ENCODE results near the gene UBXN4.
A peak's percentile ranks its signal among the peaks of the same experiment; 100 is the strongest.

The UBXN4 gene

GRCh38 chr2:135815269-135815668 lies 73.6 kb downstream of the UBXN4 start:
- DNase-seq, result no peak

DNA sequence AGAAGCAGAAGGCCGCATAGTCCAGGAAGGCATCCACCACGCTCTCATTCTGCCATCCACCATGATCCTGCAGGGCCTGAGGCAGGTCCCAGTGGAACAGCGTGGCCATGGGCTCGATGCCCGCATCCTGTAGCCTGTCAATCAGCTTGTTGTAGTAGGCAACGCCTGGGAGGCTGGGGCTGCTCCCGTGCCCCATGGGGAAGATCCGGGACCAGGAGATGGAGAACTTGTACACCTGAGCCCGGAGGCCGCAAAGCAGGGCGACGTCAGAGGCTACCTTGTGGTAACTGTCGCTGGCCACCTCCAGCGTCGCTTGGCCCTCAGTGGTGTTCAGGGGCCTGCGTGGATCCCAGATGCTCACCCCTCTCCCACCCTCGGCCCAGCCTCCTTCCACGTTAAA lies 75.8 kb downstream of the UBXN4 start:
- DNase-seq, result no peak

GRCh38 chr2:135817951-135818350 lies 76.3 kb downstream of the UBXN4 start:
- peak; percentile 32 for DNase-seq

- DNase-seq, result peak; percentile 44
Observed at GRCh38 chr2:135818937-135819610, 77.4 kb downstream of the UBXN4 start.

DNA sequence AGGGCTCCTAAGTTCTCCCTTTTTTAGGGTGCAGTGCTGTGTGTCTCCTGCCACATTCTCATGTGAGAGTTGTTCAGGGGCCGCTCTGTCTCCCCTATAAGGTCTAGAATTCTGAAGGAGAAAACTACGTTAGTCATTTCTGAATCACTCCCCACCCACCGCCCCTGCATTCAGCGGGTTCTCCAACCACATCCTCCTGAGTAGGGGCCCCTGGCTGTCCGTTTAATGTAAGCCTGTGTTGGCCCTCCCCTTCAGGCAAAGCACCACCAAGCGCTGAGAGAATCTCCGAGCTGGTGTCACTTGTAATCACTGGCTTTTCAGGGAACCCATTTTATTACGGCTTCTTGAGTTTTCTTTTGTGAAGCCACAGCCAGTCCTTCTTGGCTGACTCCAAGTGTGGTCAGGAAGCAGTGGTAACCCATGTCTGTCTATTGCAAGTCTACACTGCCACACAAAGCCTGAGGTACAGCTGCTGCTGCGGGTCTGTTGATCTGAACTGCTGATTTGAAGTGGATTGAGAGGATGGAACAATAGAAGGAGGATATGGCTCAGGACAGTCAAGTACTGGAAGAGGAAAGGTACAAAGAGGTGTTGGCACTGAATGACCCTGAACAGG lies 78.5 kb downstream of the UBXN4 start:
- peak; percentile 71 for DNase-seq

DNA sequence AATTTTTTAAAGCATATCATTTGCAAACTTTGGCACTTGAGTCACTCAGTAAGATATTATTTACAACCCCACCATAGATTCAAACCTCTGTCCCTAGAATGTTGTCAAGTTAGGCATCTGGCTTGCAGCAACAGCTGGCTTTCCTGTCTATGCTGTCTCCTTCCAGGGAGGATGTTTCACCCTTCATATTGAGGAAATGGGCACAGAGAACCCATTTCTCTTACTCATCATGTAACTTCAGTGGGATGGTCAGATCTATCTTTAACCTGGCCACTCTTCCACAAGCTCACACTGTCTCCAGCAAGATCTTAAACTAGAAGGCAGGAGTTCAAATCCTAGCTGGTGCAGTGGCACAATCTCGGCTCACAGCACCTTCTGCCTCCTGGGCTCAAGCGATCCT lies 79.5 kb downstream of the UBXN4 start:
- DNase-seq, result no peak

GRCh38 chr2:135822855-135823254 lies 81.2 kb downstream of the UBXN4 start:
- no peak for DNase-seq

DNA sequence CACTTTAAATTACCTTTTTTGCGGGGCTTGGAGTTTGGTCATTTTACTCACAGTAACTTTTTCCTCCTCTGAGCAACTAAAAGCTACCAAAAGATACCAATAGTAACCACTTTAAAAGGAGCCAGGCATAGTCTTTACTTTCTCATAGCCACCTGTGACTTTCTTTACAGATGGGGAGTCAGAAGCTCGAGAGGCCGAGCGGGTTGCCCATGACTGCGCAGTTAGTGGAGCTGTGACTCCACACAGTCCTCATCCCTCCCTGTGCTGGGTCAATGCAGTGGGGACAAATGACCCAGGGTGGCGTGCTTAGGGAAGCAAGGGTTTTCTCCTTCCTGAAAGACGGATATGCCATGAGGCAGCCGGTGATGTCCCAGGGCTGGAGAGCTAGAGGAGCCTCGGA lies 83.5 kb downstream of the UBXN4 start:
- no peak for DNase-seq

DNA sequence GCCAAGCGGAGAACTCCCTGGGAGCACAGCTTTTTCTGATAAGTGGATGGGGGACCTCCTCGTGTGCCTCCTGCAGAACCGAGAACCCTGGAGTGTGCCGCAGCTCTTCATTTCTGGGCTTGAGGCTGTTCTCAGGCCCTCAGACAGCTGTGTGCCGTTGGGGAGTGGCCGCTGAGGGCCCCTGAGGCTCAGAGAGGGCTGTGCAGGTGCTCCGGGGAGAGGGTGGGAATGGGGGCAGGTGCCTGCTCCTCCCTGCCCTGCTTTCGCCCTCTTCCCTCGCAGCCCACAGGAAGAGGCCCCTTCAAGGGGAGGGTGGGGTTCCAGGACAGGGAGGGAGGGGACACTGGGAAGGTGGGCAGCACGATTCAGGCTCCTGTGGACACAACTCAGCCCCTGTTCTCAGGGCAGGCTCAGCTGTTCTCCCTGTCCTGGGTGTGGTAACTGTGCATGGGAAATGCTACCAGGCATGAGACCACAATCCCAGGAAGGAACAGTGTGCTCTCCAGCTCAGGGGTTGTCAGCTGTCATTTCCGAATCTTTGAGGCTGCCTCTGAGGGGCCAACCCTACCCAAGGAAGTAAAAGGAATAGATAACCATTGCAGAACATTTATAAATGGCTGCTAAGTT lies 84.0 kb downstream of the UBXN4 start:
- no peak for DNase-seq

- no peak for DNase-seq
Observed at GRCh38 chr2:135826544-135826943, 84.9 kb downstream of the UBXN4 start.

DNA sequence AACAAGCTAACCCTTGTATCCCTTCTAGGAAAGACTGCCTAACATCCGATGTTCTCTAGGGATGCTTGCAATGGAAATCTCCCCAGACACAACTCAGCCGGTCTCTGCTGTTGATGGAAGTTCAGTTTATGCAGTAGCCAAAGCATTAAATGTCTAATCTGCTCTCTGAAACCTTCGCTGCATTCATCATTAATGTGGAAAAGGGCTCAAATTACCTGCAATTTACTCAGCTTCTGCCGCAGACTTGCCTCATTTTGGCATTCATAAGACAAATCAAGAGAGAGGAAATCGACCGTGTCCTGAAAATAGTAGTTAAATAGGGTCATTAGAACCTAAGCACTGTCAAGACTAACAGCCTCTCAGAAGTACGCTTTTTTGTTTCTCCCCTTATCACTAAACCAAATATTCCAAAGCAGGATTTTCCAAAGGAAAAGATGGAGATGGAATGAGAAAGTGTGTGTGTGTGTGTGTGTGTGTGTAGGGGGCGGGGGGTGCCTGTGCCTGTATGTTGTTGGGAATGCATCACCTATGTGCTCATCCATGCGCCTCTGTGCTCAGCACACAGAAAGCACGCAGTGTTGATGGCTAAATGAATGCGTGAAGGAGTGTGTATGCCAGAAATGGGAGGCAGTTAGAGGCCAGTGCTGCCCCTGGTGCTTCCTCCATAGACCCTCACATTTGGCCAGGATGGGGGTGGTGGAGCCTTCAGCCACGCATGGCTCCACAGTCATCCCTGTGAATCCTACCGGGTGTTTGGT lies 87.9 kb downstream of the UBXN4 start:
- no peak for DNase-seq

GRCh38 chr2:135831180-135831812 lies 89.6 kb downstream of the UBXN4 start:
- no peak for DNase-seq

DNA sequence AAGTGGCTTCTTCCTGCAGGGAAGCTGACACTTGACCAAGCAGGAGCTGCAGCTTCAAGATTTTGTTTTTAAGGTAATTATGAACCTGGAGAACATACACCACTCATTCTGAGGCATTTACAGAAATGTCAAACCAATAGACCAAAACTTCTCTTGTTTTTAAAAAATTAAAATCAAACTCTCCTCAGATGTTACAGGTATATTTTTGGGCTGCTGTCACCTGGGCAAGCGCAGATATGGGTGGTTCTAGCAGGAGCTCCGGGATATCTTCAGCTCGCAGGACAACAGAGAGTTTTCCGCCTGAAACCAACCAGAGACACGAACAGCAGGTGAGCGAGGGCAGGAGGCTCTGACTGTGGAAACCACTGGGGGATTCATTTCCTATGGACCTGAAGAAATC lies 91.2 kb downstream of the UBXN4 start:
- DNase-seq, result no peak
